Liver (tissue), 9 donors: ENCODE data around the gene PTPRD. TPM values are rescaled to one million over a fixed set of nuclear protein-coding genes. Genes with fewer than 3 reads are reported as not detected.

Source experiments
- DNase-seq: peaks from one replicate; pipeline ENCODE4 v3.0.0-alpha.2; 2017; ENCODE audit warnings: low spot score
- H3K27ac ChIP-seq, 2 donors: one replicate each; pipeline ENCODE4 v1.7.0; 2013; ENCODE audit warnings: inconsistent platforms in 2 of 2, low read length in 2 of 2, control low read depth in 1 of 2, low read depth in 1 of 2, mild to moderate bottlenecking in 1 of 2
- H3K27me3 ChIP-seq, 4 donors: one replicate each; pipeline versions ENCODE4 v1.6.1 to v1.7.0; 2013; ENCODE audit warnings: low read length in 3 of 4, inconsistent platforms in 1 of 4, mild to moderate bottlenecking in 1 of 4, moderate library complexity in 1 of 4; ENCODE audit not compliant: control insufficient read depth in 4 of 4, insufficient read depth in 4 of 4
- H3K36me3 ChIP-seq, 4 donors: one replicate each; pipeline versions ENCODE4 v1.6.1 to v1.7.0; 2013; ENCODE audit warnings: low read length in 3 of 4, mild to moderate bottlenecking in 3 of 4, low read depth in 1 of 4, moderate library complexity in 1 of 4; ENCODE audit not compliant: control insufficient read depth in 4 of 4, insufficient read depth in 3 of 4
- H3K4me1 ChIP-seq, 4 donors: one replicate each; pipeline versions ENCODE4 v1.6.1 to v1.7.0; 2013; ENCODE audit warnings: low read length in 3 of 4, mild to moderate bottlenecking in 3 of 4, moderate library complexity in 1 of 4; ENCODE audit not compliant: control insufficient read depth in 4 of 4, insufficient read depth in 4 of 4
- H3K4me3 ChIP-seq, 3 donors: one replicate each; pipeline versions ENCODE4 v1.6.1 to v1.7.0; 2013; ENCODE audit warnings: low read length in 3 of 3, control low read depth in 1 of 3, low read depth in 1 of 3, mild to moderate bottlenecking in 1 of 3
- H3K9ac ChIP-seq, 2 donors: one replicate each; pipeline ENCODE4 v1.7.0; 2013; ENCODE audit warnings: low read length in 2 of 2, mild to moderate bottlenecking in 2 of 2, moderate library complexity in 2 of 2, control low read depth in 1 of 2, low read depth in 1 of 2
- H3K9me3 ChIP-seq, 4 donors: one replicate each; pipeline versions ENCODE4 v1.6.1 to v1.7.0; 2013; ENCODE audit warnings: low read length in 3 of 4; ENCODE audit not compliant: control insufficient read depth in 4 of 4
- EGR1 ChIP-seq, 2 donors: IDR thresholded peaks; 2 replicates each; pipeline ENCODE4 v1.6.1; 2016 to 2018; ENCODE audit warnings: antibody characterized with exemption in 2 of 2, low read depth in 2 of 2
- FOXA1 ChIP-seq: IDR thresholded peaks from 2 replicates; pipeline ENCODE4 v1.6.1; 2016; ENCODE audit warnings: antibody characterized with exemption
- FOXA2 ChIP-seq: IDR thresholded peaks from 2 replicates; pipeline ENCODE4 v1.6.1; 2016; ENCODE audit warnings: antibody characterized with exemption
- GABPA ChIP-seq, 2 donors: IDR thresholded peaks in 1 of 2; conservative IDR thresholded peaks in 1 of 2; 2 replicates each; pipeline ENCODE4 v1.6.1; 2016; ENCODE audit warnings: antibody characterized with exemption in 2 of 2, mild to moderate bottlenecking in 1 of 2, moderate library complexity in 1 of 2
- HNF4A ChIP-seq, 2 donors: conservative IDR thresholded peaks; 2 replicates each; pipeline ENCODE4 v1.6.1; 2016; ENCODE audit warnings: antibody characterized with exemption in 2 of 2, mild to moderate bottlenecking in 2 of 2
- HNF4G ChIP-seq: IDR thresholded peaks from 2 replicates; pipeline ENCODE4 v1.6.1; 2016; ENCODE audit warnings: antibody characterized with exemption
- JUND ChIP-seq, 2 donors: IDR thresholded peaks; 2 replicates each; pipeline ENCODE4 v1.6.1; 2016; ENCODE audit warnings: antibody characterized with exemption in 2 of 2
- NR2F2 ChIP-seq: IDR thresholded peaks from 2 replicates; pipeline ENCODE4 v1.6.1; 2016; ENCODE audit warnings: antibody characterized with exemption
- RAD21 ChIP-seq, 2 donors: IDR thresholded peaks; 2 replicates each; pipeline ENCODE4 v1.6.1; 2016; ENCODE audit warnings: antibody characterized with exemption in 2 of 2, mild to moderate bottlenecking in 2 of 2
- RXRA ChIP-seq, 2 donors: IDR thresholded peaks; 2 replicates each; pipeline ENCODE4 v1.6.1; 2017 to 2018; ENCODE audit warnings: antibody characterized with exemption in 2 of 2, mild to moderate bottlenecking in 1 of 2
- SP1 ChIP-seq: IDR thresholded peaks from 2 replicates; pipeline ENCODE4 v1.6.1; 2018; ENCODE audit warnings: antibody characterized with exemption, mild to moderate bottlenecking
- TAF1 ChIP-seq: conservative IDR thresholded peaks from 2 replicates; pipeline ENCODE4 v1.6.1; 2016; ENCODE audit warnings: antibody characterized with exemption, mild to moderate bottlenecking
- YY1 ChIP-seq: IDR thresholded peaks from 2 replicates; pipeline ENCODE4 v1.6.1; 2016; ENCODE audit warnings: antibody characterized with exemption, mild to moderate bottlenecking
- WGBS: extraction: QIAGEN DNeasy Blood & Tissue Kit; methylation state at CpG from one replicate; pipeline ENCODE4 v1.1.7; 2013; 5-methylcytosine and 5-hydroxymethylcytosine counted together
- polyA plus RNA-seq, 2 donors: library from polyadenylated mRNA; stranded (reverse) in 1 of 2; unstranded in 1 of 2; fragments of 200-250 nt in 1 of 2; fragments of >200 nt in 1 of 2; fragmentation: Nextera tagmentation in 1 of 2; extraction: Ambion mirVana in 1 of 2; gene quantifications; one replicate each; pipeline versions ENCODE4 v1.2.1 to v1.2.3, GENCODE V29; 2013 to 2015
- total RNA-seq, 2 donors: library from RNA; depleted of rRNA; stranded (reverse); fragments of >200 nt; gene quantifications; one replicate each; pipeline ENCODE4 v1.2.3, GENCODE V29; 2014
- TF ChIP-seq, protein P1 (sequence below): fragments of 150-350 bp; IDR thresholded peaks from 2 replicates; pipeline ENCODE4 v1.5.1; 2017; ENCODE audit warnings: improper control_type of control experiment, low read depth, low read length; ENCODE audit not compliant: missing input control
- TF ChIP-seq, protein P2 (sequence below): IDR thresholded peaks from 2 replicates; pipeline ENCODE4 v1.6.1; 2016; ENCODE audit warnings: antibody characterized with exemption
- TF ChIP-seq, protein P3 (sequence below): IDR thresholded peaks from 2 replicates; pipeline ENCODE4 v1.6.1; 2016; ENCODE audit warnings: antibody characterized with exemption
- TF ChIP-seq, protein P4 (sequence below): IDR thresholded peaks from 2 replicates; pipeline ENCODE4 v1.6.1; 2016; ENCODE audit warnings: antibody characterized with exemption, mild to moderate bottlenecking
- TF ChIP-seq, protein P5 (sequence below): IDR thresholded peaks from 2 replicates; pipeline ENCODE4 v1.6.1; 2016; ENCODE audit warnings: antibody characterized with exemption
- donor health status: healthy.
- donor health status: healthy.
- donor health status: healthy.
- donor health status: healthy.
- donor health status: healthy.

Gene PTPRD
- total and polyA plus RNA-seq, 4 donors = 0.78 to 34.2 (median 4.7) TPM

DNA sequence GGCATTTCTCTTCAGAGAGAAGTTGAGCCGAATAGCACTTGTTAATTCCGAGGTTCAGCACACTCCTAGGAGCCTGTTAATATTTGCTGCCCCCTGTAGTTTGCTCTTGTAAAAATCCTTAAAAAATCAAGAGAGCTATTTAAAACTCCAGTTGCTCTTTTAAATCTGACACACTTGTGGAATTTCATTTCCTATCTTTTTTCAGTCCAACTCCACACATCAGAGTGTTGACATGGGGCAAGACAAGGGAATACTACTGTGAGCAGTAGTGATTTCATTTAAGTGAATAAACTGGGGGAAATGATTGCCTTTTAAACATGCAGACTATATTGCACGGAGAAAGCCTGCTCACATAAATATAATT is 1717.0 kb downstream of the PTPRD start:
- no peaks in the 10 kb centered on the region for H3K36me3 ChIP-seq
- TF ChIP-seq, protein P1, sequence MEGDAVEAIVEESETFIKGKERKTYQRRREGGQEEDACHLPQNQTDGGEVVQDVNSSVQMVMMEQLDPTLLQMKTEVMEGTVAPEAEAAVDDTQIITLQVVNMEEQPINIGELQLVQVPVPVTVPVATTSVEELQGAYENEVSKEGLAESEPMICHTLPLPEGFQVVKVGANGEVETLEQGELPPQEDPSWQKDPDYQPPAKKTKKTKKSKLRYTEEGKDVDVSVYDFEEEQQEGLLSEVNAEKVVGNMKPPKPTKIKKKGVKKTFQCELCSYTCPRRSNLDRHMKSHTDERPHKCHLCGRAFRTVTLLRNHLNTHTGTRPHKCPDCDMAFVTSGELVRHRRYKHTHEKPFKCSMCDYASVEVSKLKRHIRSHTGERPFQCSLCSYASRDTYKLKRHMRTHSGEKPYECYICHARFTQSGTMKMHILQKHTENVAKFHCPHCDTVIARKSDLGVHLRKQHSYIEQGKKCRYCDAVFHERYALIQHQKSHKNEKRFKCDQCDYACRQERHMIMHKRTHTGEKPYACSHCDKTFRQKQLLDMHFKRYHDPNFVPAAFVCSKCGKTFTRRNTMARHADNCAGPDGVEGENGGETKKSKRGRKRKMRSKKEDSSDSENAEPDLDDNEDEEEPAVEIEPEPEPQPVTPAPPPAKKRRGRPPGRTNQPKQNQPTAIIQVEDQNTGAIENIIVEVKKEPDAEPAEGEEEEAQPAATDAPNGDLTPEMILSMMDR = peak; percentile 63
- TF ChIP-seq NR2F2 (no peak), RAD21 (IDR thresholded peaks at IDR 0.05) (peak; percentile 90 to 94)
- H3K4me1 ChIP-seq = peaks cover 0 to 4% (median under 1%) of the 10 kb centered on the region in 4 donors
- DNase-seq = no peak
- peak overlapping the region in 1 of 3 donors; percentile 25 for H3K4me3 ChIP-seq
- no peak overlapping the region for H3K9ac ChIP-seq
- no peaks in the 10 kb centered on the region for H3K9me3 ChIP-seq
- H3K27me3 ChIP-seq = no peaks in the 10 kb centered on the region
- H3K27ac ChIP-seq = no peak overlapping the region
- 32% methylated on average over 3 of the region's 3 CpGs for WGBS

DNA sequence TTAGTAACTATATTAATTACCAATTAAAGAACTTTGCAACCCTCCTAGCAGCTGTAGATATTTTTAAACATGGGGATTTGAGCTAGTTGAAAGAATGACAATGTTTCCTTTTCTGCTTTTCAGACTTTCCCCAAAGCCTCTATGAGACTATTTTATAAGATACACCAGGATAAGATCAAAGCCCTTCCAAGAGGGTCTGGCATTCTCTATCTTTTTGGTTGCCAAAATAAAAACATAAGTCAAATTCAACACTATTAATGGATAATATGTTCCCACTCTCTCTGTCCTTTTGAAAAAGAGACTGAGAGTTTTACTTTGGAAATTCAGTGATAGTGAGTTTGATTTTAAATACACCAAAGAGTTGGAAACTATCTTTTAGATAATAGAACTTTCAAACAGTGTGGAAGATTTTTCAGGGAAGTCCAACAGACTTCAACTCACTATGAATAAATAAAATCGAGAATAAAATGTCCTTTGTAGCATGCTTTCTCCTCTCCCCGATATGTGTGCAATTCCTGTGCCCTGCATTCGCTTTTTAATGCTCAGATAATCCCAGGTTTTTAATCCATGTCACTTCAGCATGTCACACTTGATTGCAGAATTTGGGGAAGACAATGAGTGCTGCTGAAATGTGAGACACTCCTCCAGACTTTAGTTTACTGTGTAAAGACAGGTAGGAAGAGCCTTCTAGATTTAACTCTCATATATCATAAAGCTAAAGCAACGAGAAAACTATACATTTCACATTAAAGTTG is 1717.5 kb downstream of the PTPRD start:
- H3K9ac ChIP-seq = no peak overlapping the region
- H3K4me3 ChIP-seq = peak overlapping the region in 1 of 3 donors; percentile 25
- TF ChIP-seq RAD21 (IDR thresholded peaks at IDR 0.05) (no peak), SP1 (no peak), FOXA1 (no peak), JUND (IDR thresholded peaks at IDR 0.05) (no peak), HNF4A (conservative IDR thresholded peaks at IDR 0.05) (no peak), FOXA2 (no peak), EGR1 (IDR thresholded peaks at IDR 0.05; ENCODE audit: low read depth in 2 of 2) (no peak), RXRA (IDR thresholded peaks at IDR 0.05) (no peak), NR2F2 (no peak), GABPA (IDR thresholded peaks at IDR 0.05 in 1 of 2, conservative IDR thresholded peaks at IDR 0.05 in 1 of 2) (no peak), HNF4G (no peak), TAF1 (no peak), YY1 (no peak)
- TF ChIP-seq, protein P1 = no peak
- TF ChIP-seq, protein P2, sequence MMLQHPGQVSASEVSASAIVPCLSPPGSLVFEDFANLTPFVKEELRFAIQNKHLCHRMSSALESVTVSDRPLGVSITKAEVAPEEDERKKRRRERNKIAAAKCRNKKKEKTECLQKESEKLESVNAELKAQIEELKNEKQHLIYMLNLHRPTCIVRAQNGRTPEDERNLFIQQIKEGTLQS = no peak
- TF ChIP-seq, protein P3, sequence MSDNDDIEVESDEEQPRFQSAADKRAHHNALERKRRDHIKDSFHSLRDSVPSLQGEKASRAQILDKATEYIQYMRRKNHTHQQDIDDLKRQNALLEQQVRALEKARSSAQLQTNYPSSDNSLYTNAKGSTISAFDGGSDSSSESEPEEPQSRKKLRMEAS = no peak
- TF ChIP-seq, protein P4, sequence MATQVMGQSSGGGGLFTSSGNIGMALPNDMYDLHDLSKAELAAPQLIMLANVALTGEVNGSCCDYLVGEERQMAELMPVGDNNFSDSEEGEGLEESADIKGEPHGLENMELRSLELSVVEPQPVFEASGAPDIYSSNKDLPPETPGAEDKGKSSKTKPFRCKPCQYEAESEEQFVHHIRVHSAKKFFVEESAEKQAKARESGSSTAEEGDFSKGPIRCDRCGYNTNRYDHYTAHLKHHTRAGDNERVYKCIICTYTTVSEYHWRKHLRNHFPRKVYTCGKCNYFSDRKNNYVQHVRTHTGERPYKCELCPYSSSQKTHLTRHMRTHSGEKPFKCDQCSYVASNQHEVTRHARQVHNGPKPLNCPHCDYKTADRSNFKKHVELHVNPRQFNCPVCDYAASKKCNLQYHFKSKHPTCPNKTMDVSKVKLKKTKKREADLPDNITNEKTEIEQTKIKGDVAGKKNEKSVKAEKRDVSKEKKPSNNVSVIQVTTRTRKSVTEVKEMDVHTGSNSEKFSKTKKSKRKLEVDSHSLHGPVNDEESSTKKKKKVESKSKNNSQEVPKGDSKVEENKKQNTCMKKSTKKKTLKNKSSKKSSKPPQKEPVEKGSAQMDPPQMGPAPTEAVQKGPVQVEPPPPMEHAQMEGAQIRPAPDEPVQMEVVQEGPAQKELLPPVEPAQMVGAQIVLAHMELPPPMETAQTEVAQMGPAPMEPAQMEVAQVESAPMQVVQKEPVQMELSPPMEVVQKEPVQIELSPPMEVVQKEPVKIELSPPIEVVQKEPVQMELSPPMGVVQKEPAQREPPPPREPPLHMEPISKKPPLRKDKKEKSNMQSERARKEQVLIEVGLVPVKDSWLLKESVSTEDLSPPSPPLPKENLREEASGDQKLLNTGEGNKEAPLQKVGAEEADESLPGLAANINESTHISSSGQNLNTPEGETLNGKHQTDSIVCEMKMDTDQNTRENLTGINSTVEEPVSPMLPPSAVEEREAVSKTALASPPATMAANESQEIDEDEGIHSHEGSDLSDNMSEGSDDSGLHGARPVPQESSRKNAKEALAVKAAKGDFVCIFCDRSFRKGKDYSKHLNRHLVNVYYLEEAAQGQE = no peak
- TF ChIP-seq, protein P5, sequence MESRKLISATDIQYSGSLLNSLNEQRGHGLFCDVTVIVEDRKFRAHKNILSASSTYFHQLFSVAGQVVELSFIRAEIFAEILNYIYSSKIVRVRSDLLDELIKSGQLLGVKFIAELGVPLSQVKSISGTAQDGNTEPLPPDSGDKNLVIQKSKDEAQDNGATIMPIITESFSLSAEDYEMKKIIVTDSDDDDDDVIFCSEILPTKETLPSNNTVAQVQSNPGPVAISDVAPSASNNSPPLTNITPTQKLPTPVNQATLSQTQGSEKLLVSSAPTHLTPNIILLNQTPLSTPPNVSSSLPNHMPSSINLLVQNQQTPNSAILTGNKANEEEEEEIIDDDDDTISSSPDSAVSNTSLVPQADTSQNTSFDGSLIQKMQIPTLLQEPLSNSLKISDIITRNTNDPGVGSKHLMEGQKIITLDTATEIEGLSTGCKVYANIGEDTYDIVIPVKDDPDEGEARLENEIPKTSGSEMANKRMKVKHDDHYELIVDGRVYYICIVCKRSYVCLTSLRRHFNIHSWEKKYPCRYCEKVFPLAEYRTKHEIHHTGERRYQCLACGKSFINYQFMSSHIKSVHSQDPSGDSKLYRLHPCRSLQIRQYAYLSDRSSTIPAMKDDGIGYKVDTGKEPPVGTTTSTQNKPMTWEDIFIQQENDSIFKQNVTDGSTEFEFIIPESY = no peak
- H3K4me1 ChIP-seq = peaks cover 0 to 4% (median under 1%) of the 10 kb centered on the region in 4 donors
- no peak for DNase-seq
- H3K9me3 ChIP-seq = no peaks in the 10 kb centered on the region
- H3K36me3 ChIP-seq = no peaks in the 10 kb centered on the region
- no peaks in the 10 kb centered on the region for H3K27me3 ChIP-seq
- no peak overlapping the region for H3K27ac ChIP-seq
- 16% methylated on average over 4 of the region's 4 CpGs for WGBS
